Nephron (organoid): ENCODE data around the gene ARL14EP.
A peak's percentile ranks its signal among the peaks of the same experiment; 100 is the strongest.

Source experiments
- H3K27ac Mint-ChIP-seq, 3 experiments: 2 replicates each; pipeline ENCODE4 v1.8.0; 2020; ENCODE audit warnings: mixed read lengths in 3 of 3, mild to moderate bottlenecking in 2 of 3, moderate library complexity in 1 of 3
- H3K27me3 Mint-ChIP-seq: 2 replicates; pipeline ENCODE4 v1.8.0; 2021; ENCODE audit warnings: low read depth, mild to moderate bottlenecking, moderate library complexity, mixed read lengths
- H3K36me3 Mint-ChIP-seq: 2 replicates; pipeline ENCODE4 v1.8.0; 2020; ENCODE audit warnings: low read depth, mixed read lengths
- H3K4me1 Mint-ChIP-seq: 2 replicates; pipeline ENCODE4 v1.8.0; 2020; ENCODE audit warnings: mixed read lengths
- H3K4me3 Mint-ChIP-seq, 3 experiments: 2 replicates each; pipeline ENCODE4 v1.8.0; 2020; ENCODE audit warnings: mild to moderate bottlenecking in 3 of 3, mixed read lengths in 3 of 3, moderate library complexity in 2 of 3
- H3K9me3 Mint-ChIP-seq: 2 replicates; pipeline ENCODE4 v1.8.0; 2020; ENCODE audit warnings: mixed read lengths
- TF ChIP-seq, protein P1 (sequence below), 3 experiments: fragments of 200-600 bp; sonication (generic); IDR thresholded peaks; one replicate each; pipeline ENCODE4 v1.5.0; 2021; ENCODE audit warnings: antibody characterized with exemption in 3 of 3; ENCODE audit not compliant: unreplicated experiment in 3 of 3

The ARL14EP gene

DNA sequence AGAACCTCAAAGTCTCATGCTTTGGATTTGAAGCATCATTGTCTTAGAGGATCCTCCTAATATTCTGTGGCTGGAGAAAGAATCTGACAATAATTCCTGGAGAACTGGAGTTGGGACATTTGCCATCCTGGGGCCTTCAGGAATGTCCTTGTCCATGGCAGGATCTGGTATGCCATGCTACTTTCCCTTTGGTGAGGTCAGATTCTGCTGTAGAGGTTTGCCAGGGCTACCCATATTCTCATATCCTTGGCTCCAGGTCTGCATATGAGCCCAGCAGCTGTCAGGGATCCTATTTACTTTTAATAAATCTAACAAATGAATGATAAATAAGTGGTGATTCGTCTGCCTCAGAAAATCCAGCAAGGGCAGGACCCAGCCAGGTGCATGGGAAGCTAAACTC, 35.0 kb downstream of the ARL14EP start:
- Mint-ChIP-seq H3K4me1 (peaks cover 19% of the 10 kb centered on the region), H3K27me3 (peaks cover 26% of the 10 kb centered on the region), H3K9me3 (peaks cover 3% of the 10 kb centered on the region), H3K36me3 (peaks cover 3% of the 10 kb centered on the region), H3K27ac (no peak overlapping the region), H3K4me3 (no peak overlapping the region)
- TF ChIP-seq, protein P1, sequence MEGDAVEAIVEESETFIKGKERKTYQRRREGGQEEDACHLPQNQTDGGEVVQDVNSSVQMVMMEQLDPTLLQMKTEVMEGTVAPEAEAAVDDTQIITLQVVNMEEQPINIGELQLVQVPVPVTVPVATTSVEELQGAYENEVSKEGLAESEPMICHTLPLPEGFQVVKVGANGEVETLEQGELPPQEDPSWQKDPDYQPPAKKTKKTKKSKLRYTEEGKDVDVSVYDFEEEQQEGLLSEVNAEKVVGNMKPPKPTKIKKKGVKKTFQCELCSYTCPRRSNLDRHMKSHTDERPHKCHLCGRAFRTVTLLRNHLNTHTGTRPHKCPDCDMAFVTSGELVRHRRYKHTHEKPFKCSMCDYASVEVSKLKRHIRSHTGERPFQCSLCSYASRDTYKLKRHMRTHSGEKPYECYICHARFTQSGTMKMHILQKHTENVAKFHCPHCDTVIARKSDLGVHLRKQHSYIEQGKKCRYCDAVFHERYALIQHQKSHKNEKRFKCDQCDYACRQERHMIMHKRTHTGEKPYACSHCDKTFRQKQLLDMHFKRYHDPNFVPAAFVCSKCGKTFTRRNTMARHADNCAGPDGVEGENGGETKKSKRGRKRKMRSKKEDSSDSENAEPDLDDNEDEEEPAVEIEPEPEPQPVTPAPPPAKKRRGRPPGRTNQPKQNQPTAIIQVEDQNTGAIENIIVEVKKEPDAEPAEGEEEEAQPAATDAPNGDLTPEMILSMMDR (IDR thresholded peaks at IDR 0.05; ENCODE audit: unreplicated experiment in 3 of 3), result no peak

DNA sequence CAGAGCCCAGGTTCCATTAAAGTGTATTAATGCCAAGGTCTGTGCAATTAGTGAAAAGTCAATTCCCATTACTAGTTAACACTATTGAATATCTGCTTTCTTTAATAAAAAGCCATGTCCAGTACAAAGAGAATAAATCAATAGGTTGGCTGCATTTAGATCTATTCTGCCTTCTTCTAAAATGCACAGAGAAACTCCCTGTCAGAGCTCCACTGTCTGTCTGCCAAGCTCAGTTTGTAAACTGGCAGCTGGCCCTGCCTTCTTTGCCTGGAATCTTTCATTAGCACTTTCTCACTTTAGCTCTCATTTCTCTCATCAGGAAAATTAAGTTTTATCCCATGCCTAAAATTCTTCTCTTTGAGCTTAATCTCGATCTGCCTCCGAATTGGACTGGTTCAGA, 35.6 kb downstream of the ARL14EP start:
- TF ChIP-seq, protein P1 (IDR thresholded peaks at IDR 0.05; ENCODE audit: unreplicated experiment in 3 of 3), result no peak
- H3K9me3 Mint-ChIP-seq, result peaks cover 3% of the 10 kb centered on the region
- peaks cover 19% of the 10 kb centered on the region for H3K4me1 Mint-ChIP-seq
- peaks cover 22% of the 10 kb centered on the region for H3K27me3 Mint-ChIP-seq
- no peak overlapping the region for H3K4me3 Mint-ChIP-seq
- peaks cover 3% of the 10 kb centered on the region for H3K36me3 Mint-ChIP-seq
- no peak overlapping the region for H3K27ac Mint-ChIP-seq

DNA sequence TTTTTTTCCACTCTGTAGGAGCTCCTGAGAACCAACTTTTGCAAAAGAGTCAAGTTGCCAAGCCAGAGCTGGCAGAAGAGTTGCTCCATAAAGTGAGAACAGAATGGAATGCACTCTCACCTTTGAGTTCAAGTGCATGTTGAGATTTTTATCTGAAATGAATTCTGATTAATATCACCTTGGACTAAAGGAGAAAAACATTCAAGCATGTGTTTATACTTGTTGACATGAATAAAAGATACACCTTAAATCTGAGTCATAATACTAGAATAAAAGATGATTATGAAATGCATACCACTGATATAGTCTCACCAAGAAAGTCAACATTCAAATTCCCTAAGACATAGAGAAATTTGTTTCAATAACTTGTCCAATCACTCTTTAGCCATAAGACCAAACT, 37.8 kb downstream of the ARL14EP start:
- H3K9me3 Mint-ChIP-seq, result no peaks in the 10 kb centered on the region

DNA sequence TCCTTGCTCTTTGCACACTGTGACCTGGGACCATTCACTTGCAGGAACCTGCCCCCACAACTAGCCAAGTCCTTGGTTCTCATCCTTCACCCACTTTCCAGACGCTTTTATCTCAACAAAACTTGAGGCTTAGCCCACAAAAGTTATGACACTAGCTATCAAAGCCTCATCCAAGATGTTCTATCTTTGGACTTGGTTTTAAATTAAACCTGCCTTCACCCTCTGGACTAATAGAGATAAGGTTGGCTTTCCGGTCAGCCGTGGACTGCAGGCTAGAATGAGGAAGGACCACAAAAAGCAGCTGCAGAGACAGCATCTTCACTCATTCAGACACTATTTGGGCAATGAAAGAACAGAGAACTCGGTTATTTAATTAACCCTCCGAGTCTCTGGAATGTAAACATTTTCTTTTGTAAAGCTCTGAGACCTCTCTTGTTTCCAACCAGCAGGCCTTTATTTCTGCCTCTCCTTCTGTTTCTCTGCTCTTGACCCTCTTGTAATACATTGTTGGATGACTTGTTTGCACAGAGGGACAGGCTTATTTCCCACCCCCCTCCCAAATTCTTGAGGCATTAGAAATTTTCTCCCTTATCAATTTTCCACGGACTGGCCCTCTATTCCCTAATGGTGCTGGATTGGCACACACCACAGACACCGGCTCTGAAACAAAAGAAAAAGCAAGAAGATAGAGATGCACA, 41.4 kb downstream of the ARL14EP start:
- TF ChIP-seq, protein P1 (IDR thresholded peaks at IDR 0.05; ENCODE audit: unreplicated experiment in 3 of 3), result no peak
- Mint-ChIP-seq H3K4me1 (peaks cover 17% of the 10 kb centered on the region), H3K27me3 (peaks cover 21% of the 10 kb centered on the region), H3K36me3 (no peaks in the 10 kb centered on the region), H3K27ac (peak overlapping the region in 2 of 3 experiments; percentile 2 to 24), H3K4me3 (no peak overlapping the region), H3K9me3 (peaks cover 2% of the 10 kb centered on the region)

More for the DNA sequence above, 37.8 kb downstream of the ARL14EP start:
- TF ChIP-seq, protein P1 (IDR thresholded peaks at IDR 0.05; ENCODE audit: unreplicated experiment in 3 of 3), result no peak
- peaks cover 21% of the 10 kb centered on the region for H3K27me3 Mint-ChIP-seq
- no peak overlapping the region for H3K4me3 Mint-ChIP-seq
- no peak overlapping the region for H3K27ac Mint-ChIP-seq
- peaks cover 36% of the 10 kb centered on the region for H3K4me1 Mint-ChIP-seq
- H3K36me3 Mint-ChIP-seq, result peaks cover 2% of the 10 kb centered on the region

DNA sequence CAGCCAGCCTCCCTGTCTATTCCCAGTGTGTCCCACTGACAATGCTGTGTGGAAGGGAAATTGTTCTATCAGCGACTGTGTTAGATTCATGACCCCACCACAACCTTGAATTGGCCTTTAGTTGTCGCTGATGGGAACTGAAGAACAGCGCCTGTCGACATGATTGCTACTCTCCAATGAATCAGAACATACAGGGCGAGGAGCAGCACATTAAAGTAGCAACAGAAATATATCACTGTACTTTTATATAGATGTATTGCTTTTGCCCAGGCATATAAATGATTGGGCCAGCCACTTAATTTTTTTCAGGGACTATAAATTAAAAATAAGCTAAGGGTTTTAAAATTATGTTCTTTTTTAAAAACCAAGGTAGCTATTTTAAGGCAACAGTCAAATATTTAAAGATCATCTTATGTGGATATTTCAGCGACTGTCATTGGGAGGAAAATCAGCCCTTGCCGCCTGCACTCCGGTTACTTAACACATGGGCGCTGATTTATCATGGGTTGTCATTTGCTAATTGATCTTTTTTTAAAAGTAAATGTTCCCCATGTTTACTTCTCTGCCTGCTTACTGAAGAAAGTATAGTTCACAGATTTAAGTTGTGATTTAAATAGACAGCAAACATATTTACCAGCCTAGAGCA, 42.1 kb downstream of the ARL14EP start:
- H3K4me1 Mint-ChIP-seq, result peaks cover 17% of the 10 kb centered on the region
- peaks cover 5% of the 10 kb centered on the region for H3K9me3 Mint-ChIP-seq

More for the DNA sequence above, 42.1 kb downstream of the ARL14EP start:
- H3K27me3 Mint-ChIP-seq, result peaks cover 15% of the 10 kb centered on the region
- no peaks in the 10 kb centered on the region for H3K36me3 Mint-ChIP-seq
- H3K4me3 Mint-ChIP-seq, result no peak overlapping the region
- H3K27ac Mint-ChIP-seq, result peak overlapping the region in 2 of 3 experiments; percentile 2 to 24
- TF ChIP-seq, protein P1 (IDR thresholded peaks at IDR 0.05; ENCODE audit: unreplicated experiment in 3 of 3), result no peak
